Dermis microvascular lymphatic vessel endothelial cell (primary cell): Measurements from ENCODE around the gene ALDOA. TPM values are rescaled to one million over a fixed set of nuclear protein-coding genes. Genes with fewer than 3 reads are reported as not detected.
A peak's percentile ranks its signal among the peaks of the same experiment; 100 is the strongest.
"Not testable (repeated sequence)": the region's sequence is repeated elsewhere in the genome, so short reads cannot be mapped to it uniquely, and the experiment has no call there.

Source experiments
- DNase-seq, 2 donors: peaks; one replicate each; pipeline versions ENCODE4 v3.0.0 to v3.0.0-alpha.2; 2010; ENCODE audit warnings: low read depth in 2 of 2
- total RNA-seq: library from RNA; depleted of rRNA; stranded (reverse); fragments of >200 nt; gene quantifications from 2 replicates; pipeline ENCODE4 v1.2.1, GENCODE V29; 2014

The ALDOA gene
- 225 and 318 TPM in 2 replicates for total RNA-seq

- peak; percentile 95 to 99 for DNase-seq
Measured at GRCh38 chr16:30065102-30065942, at the start of gene ALDOA. Gene ALDOA, plus strand, starts transcription at chr16:30065760. Its CDS starts 1,138 bp downstream, at chr16:30066898.

- DNase-seq: no peak
Measured at GRCh38 chr16:30016555-30017276, 48.8 kb upstream of the ALDOA start.

GRCh38 chr16:30017277-30017656 lies 48.3 kb upstream of the ALDOA start:
- DNase-seq: no peak

- not testable (repeated sequence) for DNase-seq
Measured at GRCh38 chr16:30017937-30018336, 47.6 kb upstream of the ALDOA start.

- no peak for DNase-seq
Measured at GRCh38 chr16:30018731-30019158, 46.8 kb upstream of the ALDOA start.

- no peak for DNase-seq
Measured at GRCh38 chr16:30022887-30023286, 42.7 kb upstream of the ALDOA start, which contains the start of gene C16orf92. Gene C16orf92, plus strand, starts transcription at chr16:30023198. Its CDS starts 143 bp downstream, at chr16:30023341.

GRCh38 chr16:30023586-30023985 lies 42.0 kb upstream of the ALDOA start:
- DNase-seq: no peak

GRCh38 chr16:30024451-30024850 lies 41.1 kb upstream of the ALDOA start:
- no peak for DNase-seq

- no peak for DNase-seq
Measured at GRCh38 chr16:30025156-30025555, 40.4 kb upstream of the ALDOA start.

- no peak for DNase-seq
Measured at GRCh38 chr16:30025574-30025973, 40.0 kb upstream of the ALDOA start.

- no peak for DNase-seq
Measured at GRCh38 chr16:30026449-30026848, 39.1 kb upstream of the ALDOA start.

- DNase-seq: no peak
Measured at GRCh38 chr16:30027588-30028437, 37.7 kb upstream of the ALDOA start.

GRCh38 chr16:30028438-30029076 lies 37.0 kb upstream of the ALDOA start:
- DNase-seq: no peak

- no peak for DNase-seq
Measured at GRCh38 chr16:30030011-30030685, 35.4 kb upstream of the ALDOA start.

- DNase-seq: no peak
Measured at GRCh38 chr16:30030841-30031413, 34.6 kb upstream of the ALDOA start, which contains the start of gene TLCD3B. Gene TLCD3B, minus strand, starts transcription at chr16:30031271. Its CDS starts 744 bp downstream, at chr16:30030527.

- DNase-seq: no peak
Measured at GRCh38 chr16:30031477-30031918, 34.1 kb upstream of the ALDOA start.

GRCh38 chr16:30032083-30032819 lies 33.3 kb upstream of the ALDOA start:
- peak; percentile 45 to 70 for DNase-seq

GRCh38 chr16:30033270-30033669 lies 32.3 kb upstream of the ALDOA start:
- no peak for DNase-seq

- no peak for DNase-seq
Measured at GRCh38 chr16:30040221-30040620, 25.3 kb upstream of the ALDOA start.
